K562 (cell line): Measurements from ENCODE around the gene ALDH3B2. TPM values are rescaled to one million over a fixed set of nuclear protein-coding genes. Genes with fewer than 3 reads are reported as not detected.

ENCODE experiments used
- CCAR2 ChIP-seq: fragments of 200-400 bp; formaldehyde crosslinking; IDR thresholded peaks from 2 replicates; pipeline ENCODE4 v1.6.1; 2017; ENCODE audit warnings: mild to moderate bottlenecking, low read depth, low read length
- CEBPG ChIP-seq, 3 experiments: fragments of 200-800 bp in 1 of 3; sonication (Bioruptor generic) in 1 of 3; sonication (generic) in 1 of 3; formaldehyde crosslinking in 1 of 3; IDR thresholded peaks in 2 of 3; conservative IDR thresholded peaks in 1 of 3; 2 replicates each; pipeline versions ENCODE4 v1.6.1 to v1.8.0; 2016 to 2022; ENCODE audit warnings: missing compliant biosample characterization in 2 of 3, missing genetic modification characterization in 2 of 3, mild to moderate bottlenecking in 1 of 3, missing genetic modification reagents in 1 of 3
- PBX2 ChIP-seq, 2 experiments: IDR thresholded peaks in 1 of 2; conservative IDR thresholded peaks in 1 of 2; 2 replicates each; pipeline ENCODE4 v1.6.1; 2016; ENCODE audit warnings: low read depth in 2 of 2, mild to moderate bottlenecking in 1 of 2, missing compliant biosample characterization in 1 of 2, missing genetic modification characterization in 1 of 2, moderate library complexity in 1 of 2
- REST ChIP-seq, 2 experiments: fragments of 450-650 bp; formaldehyde crosslinking in 1 of 2; IDR thresholded peaks; 2 replicates each; pipeline versions ENCODE4 v1.4.0 to v1.6.1; 2014 to 2020; ENCODE audit warnings: mild to moderate bottlenecking in 2 of 2, borderline replicate concordance in 1 of 2, low read depth in 1 of 2
- SMAD2 ChIP-seq: fragments of 150-350 bp; IDR thresholded peaks from 2 replicates; pipeline ENCODE4 v1.6.1; 2014; ENCODE audit warnings: low read depth, mild to moderate bottlenecking, low read length
- SREBF1 ChIP-seq: fragments of 150-350 bp; IDR thresholded peaks from 2 replicates; pipeline ENCODE4 v1.6.1; 2014; ENCODE audit warnings: antibody characterized with exemption, low read depth, low read length, borderline replicate concordance
- polyA plus RNA-seq, 8 experiments: library from polyadenylated mRNA; depleted of rRNA in 4 of 8; stranded (reverse) in 5 of 8; unstranded in 3 of 8; fragments of >200 nt; fragmentation: Nextera tagmentation in 2 of 8; fragmentation: Illumina TruSeq in 1 of 8; extraction: Ambion mirVana in 2 of 8; extraction: Trizol in 1 of 8; gene quantifications; 2 replicates each; pipeline versions ENCODE4 v1.2.1 to v1.2.3, GENCODE V29; 2011 to 2014; ENCODE audit warnings: inconsistent platforms in 1 of 8, missing spikeins in 1 of 8
- total RNA-seq, 7 experiments: library from RNA; depleted of rRNA in 6 of 7; stranded (reverse); fragments of >200 nt in 6 of 7; fragmentation: Illumina TruSeq in 2 of 7; extraction: Trizol in 2 of 7; gene quantifications; 2 replicates each; pipeline versions ENCODE4 v1.2.1 to v1.2.3, GENCODE V29; 2011 to 2021; ENCODE audit warnings: low replicate concordance in 1 of 7

The ALDH3B2 gene
- total and polyA plus RNA-seq, 9 of the 15 experiments (the other 6 are each of a cell fraction or from before 2014, with no cell fraction given) = not detected

- no peak for TF ChIP-seq PBX2 (CRISPR knock-in tag; IDR thresholded peaks at IDR 0.05; ENCODE audit: low read depth)
- no peak for TF ChIP-seq PBX2 (tag; conservative IDR thresholded peaks at IDR 0.05; ENCODE audit: low read depth)
- TF ChIP-seq REST (IDR thresholded peaks at IDR 0.05; ENCODE audit: borderline replicate concordance) = peak; percentile 74; the same call in 1 of the 2 replicates
- TF ChIP-seq REST (CRISPR knock-in tag; IDR thresholded peaks at IDR 0.05; ENCODE audit: low read depth) = no peak
- no peak for TF ChIP-seq SMAD2
- TF ChIP-seq CEBPG (CRISPR knock-in tag; IDR thresholded peaks at IDR 0.05) = peak; percentile 62
- TF ChIP-seq CEBPG (tag; conservative IDR thresholded peaks at IDR 0.05 in 1 of 2, IDR thresholded peaks at IDR 0.05 in 1 of 2) = peak in 1 of 2 experiments; percentile 72; a peak in 2 of 4 replicates
- TF ChIP-seq SREBF1 = no peak
- TF ChIP-seq CCAR2 = 0 out of 2 replicates have a peak, but pooled peaks have one; percentile 35
Measured at GRCh38 chr11:67644042-67644441, 30.4 kb downstream of the ALDH3B2 start (continued).
